Transverse colon (tissue), 4 donors: ENCODE data around the gene RALGDS. TPM values are rescaled to one million over a fixed set of nuclear protein-coding genes. Genes with fewer than 3 reads are reported as not detected.

Experiments used
- DNase-seq: peaks from one replicate; pipeline ENCODE4 v3.0.0-alpha.2; 2019
- H3K27ac ChIP-seq, 4 donors: fragments of 200-600 bp; sonication (generic); 2 replicates each; pipeline ENCODE4 v1.5.1; 2016 to 2018; ENCODE audit warnings: inconsistent platforms in 4 of 4
- H3K27me3 ChIP-seq: fragments of 200-600 bp; sonication (generic); 2 replicates; pipeline ENCODE4 v1.5.1; 2017; ENCODE audit warnings: inconsistent platforms
- H3K36me3 ChIP-seq, 4 donors: fragments of 200-600 bp; sonication (generic); 2 replicates each; pipeline ENCODE4 v1.5.1; 2017 to 2019; ENCODE audit warnings: inconsistent platforms in 4 of 4
- H3K4me1 ChIP-seq, 4 donors: fragments of 200-600 bp; sonication (generic); 2 replicates each; pipeline ENCODE4 v1.5.1; 2017 to 2020; ENCODE audit warnings: inconsistent platforms in 4 of 4
- H3K4me3 ChIP-seq, 4 donors: fragments of 200-600 bp; sonication (generic); 1 replicate in 1 of 4; 2 replicates in 3 of 4; pipeline versions ENCODE4 v1.5.1 to v1.6.1; 2017 to 2019; ENCODE audit warnings: inconsistent platforms in 4 of 4
- H3K9me3 ChIP-seq, 2 donors: fragments of 200-600 bp; sonication (generic); 2 replicates each; pipeline ENCODE4 v1.5.1; 2017 to 2019; ENCODE audit warnings: inconsistent platforms in 2 of 2
- EP300 ChIP-seq: sonication (generic); formaldehyde crosslinking; IDR thresholded peaks from one replicate; pipeline ENCODE4 v1.6.1; 2017; ENCODE audit warnings: antibody characterized with exemption, low read depth
- POLR2A ChIP-seq: fragments of 450-650 bp; IDR thresholded peaks from one replicate; pipeline ENCODE4 v1.6.1; 2016; ENCODE audit warnings: antibody characterized with exemption, mild to moderate bottlenecking, moderate library complexity
- POLR2AphosphoS5 ChIP-seq, 3 donors: sonication (generic); formaldehyde crosslinking; IDR thresholded peaks; one replicate each; pipeline ENCODE4 v1.6.1; 2016; ENCODE audit warnings: antibody characterized with exemption in 3 of 3
- WGBS, 2 donors: methylation state at CpG; one replicate each; pipeline ENCODE4 v1.1.5; 2018; ENCODE audit warnings: low coverage in 1 of 2; 5-methylcytosine and 5-hydroxymethylcytosine counted together
- in situ Hi-C, 4 donors: fragments of 200-750 bp; cut with MboI; loops; one replicate each; pipeline versions ENCODE4 v1.15.0 to v1.15.1; 2017; ENCODE audit warnings: low sequenced_read_pairs in 3 of 4, low pct_ligation_motif_present in 1 of 4, low pct_unique_long_range_greater_than_20kb in 1 of 4
- intact Hi-C: fragments of 100-400 bp; cut with DNase I; formaldehyde crosslinking; loops from one replicate; pipeline ENCODE4 v1.15.1; 2023; ENCODE audit warnings: low total_unique reads
- total RNA-seq, 4 donors: library from RNA; depleted of rRNA; stranded (reverse); fragments of >200 nt; gene quantifications; one replicate each; pipeline ENCODE4 v1.1.0, GENCODE V29; 2016
- TF ChIP-seq, protein P1 (sequence below), 5 experiments: fragments of 200-600 bp in 3 of 5; fragments of 450-650 bp in 2 of 5; sonication (generic) in 3 of 5; IDR thresholded peaks; 1 replicate in 2 of 5; 2 replicates in 3 of 5; pipeline ENCODE4 v1.5.1; 2016 to 2017; ENCODE audit warnings: antibody characterized with exemption in 5 of 5, inconsistent platforms in 3 of 5, mild to moderate bottlenecking in 2 of 5, moderate library complexity in 1 of 5

The RALGDS gene
- total RNA-seq, 4 donors from 2014 or later: 50.5 to 233 (median 58.2) TPM

DNA sequence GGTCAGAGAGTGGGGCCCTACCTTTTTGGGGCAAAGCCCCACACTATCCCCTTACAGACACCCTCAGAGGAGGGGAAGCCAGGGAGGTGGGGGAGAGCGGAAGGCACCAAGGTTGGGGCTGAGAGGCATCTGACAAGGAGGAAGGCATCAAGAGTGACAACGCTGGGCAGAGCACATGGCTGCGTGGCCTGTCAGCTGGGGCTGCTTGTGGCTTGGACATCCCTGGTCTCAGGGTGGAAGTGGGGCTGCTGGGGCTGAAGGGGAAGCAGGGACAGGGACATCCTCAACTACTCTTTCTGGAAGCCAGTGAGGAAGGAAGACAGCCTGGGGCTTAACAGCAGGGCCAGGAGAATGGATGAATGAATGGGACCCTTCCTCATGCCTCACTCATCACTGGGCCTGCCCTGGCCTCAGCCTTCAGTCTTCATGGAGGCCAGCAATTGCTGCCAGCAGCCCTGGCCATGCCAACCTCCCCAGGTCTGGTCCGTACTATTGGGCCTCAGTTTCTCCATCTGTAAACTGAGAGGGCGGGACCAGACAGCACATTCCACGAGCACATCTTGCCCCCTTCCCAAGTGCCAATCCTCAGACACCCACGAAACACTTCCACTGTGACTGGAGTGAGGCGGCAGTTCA, 993 bp upstream of the RALGDS start:
- no peak for DNase-seq
- Histone ChIP-seq H3K27ac (peak overlapping the region; percentile 85 to 94 (median 90)), H3K27me3 (no peaks in the 10 kb centered on the region), H3K4me1 (peaks cover 27 to 82% (median 40%) of the 10 kb centered on the region in 4 donors), H3K9me3 (no peaks in the 10 kb centered on the region), H3K4me3 (no peak overlapping the region), H3K36me3 (no peaks in the 10 kb centered on the region)
- in situ Hi-C loops (no loop called here), intact Hi-C loops (no loop called here)
- WGBS, 2 donors: 69 to 81% methylated on average over 3 to 8 of the region's 8 CpGs
- TF ChIP-seq POLR2AphosphoS5 (IDR thresholded peaks at IDR 0.05) (no peak), POLR2A (no peak), EP300 (no peak)
- TF ChIP-seq, protein P1, sequence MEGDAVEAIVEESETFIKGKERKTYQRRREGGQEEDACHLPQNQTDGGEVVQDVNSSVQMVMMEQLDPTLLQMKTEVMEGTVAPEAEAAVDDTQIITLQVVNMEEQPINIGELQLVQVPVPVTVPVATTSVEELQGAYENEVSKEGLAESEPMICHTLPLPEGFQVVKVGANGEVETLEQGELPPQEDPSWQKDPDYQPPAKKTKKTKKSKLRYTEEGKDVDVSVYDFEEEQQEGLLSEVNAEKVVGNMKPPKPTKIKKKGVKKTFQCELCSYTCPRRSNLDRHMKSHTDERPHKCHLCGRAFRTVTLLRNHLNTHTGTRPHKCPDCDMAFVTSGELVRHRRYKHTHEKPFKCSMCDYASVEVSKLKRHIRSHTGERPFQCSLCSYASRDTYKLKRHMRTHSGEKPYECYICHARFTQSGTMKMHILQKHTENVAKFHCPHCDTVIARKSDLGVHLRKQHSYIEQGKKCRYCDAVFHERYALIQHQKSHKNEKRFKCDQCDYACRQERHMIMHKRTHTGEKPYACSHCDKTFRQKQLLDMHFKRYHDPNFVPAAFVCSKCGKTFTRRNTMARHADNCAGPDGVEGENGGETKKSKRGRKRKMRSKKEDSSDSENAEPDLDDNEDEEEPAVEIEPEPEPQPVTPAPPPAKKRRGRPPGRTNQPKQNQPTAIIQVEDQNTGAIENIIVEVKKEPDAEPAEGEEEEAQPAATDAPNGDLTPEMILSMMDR (IDR thresholded peaks at IDR 0.05): no peak

- 1% methylated on average over 33 of the region's 66 CpGs; no CpG with 5 or more reads in 1 of the 2 donors for WGBS, 2 donors
- H3K4me1 ChIP-seq: peaks cover 27 to 82% (median 43%) of the 10 kb centered on the region in 4 donors
- TF ChIP-seq POLR2AphosphoS5 (IDR thresholded peaks at IDR 0.05): peak in 2 of 3 donors; percentile 1 to 13
- TF ChIP-seq POLR2A: peak; percentile 33
- TF ChIP-seq, protein P1 (IDR thresholded peaks at IDR 0.05): no peak
- no peak for TF ChIP-seq EP300
- no peaks in the 10 kb centered on the region for H3K36me3 ChIP-seq
- intact Hi-C loops: no loop called here
- DNase-seq: no peak
- peak overlapping the region; percentile 89 to 94 (median 93) for H3K27ac ChIP-seq
- peak overlapping the region; percentile 54 to 80 (median 68) for H3K4me3 ChIP-seq
- H3K27me3 ChIP-seq: no peaks in the 10 kb centered on the region
- in situ Hi-C loops: no loop called here
- no peaks in the 10 kb centered on the region for H3K9me3 ChIP-seq
Observed at GRCh38 chr9:133120501-133121197, 391 bp downstream of the RALGDS start.

DNA sequence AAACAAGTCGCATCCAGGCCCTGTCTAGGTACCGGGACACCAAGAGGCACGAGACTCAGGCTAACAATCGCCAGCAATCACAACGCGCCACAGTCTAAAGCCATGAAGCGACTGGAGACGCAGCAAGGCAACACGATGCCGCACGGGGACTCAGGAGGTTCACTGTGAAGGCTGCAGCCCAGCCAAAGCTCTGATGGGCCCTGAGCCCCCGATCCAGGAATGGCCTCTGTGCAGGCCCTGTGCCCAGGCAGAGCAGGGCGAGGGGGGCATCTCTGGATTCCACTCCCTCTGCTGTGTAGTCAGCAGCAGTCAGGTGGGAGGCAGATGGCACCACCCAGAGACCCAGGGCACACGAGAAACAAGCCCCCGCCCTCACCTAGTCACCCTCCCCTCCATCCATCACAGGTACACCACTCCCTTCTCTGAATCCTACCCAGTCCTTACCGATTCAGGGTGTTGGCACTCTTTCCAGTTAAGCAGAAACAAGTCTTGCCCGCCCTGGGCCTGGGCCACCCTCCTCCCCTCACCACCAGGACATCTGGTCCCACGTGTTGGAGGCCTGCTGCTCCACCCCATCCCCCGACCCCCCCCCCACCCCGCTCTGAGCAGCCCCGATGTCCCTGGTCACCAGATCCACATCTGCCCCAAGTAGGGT, 1.1 kb downstream of the RALGDS start:
- TF ChIP-seq POLR2AphosphoS5 (IDR thresholded peaks at IDR 0.05) (no peak), EP300 (no peak), POLR2A (no peak)
- TF ChIP-seq, protein P1 (IDR thresholded peaks at IDR 0.05): no peak
- 52% methylated on average over 21 of the region's 21 CpGs; no CpG with 5 or more reads in 1 of the 2 donors for WGBS, 2 donors
- H3K9me3 ChIP-seq: no peaks in the 10 kb centered on the region
- no peaks in the 10 kb centered on the region for H3K36me3 ChIP-seq
- intact Hi-C loops (no loop called here), in situ Hi-C loops (no loop called here)
- no peak for DNase-seq
- H3K27me3 ChIP-seq: no peaks in the 10 kb centered on the region
- H3K4me3 ChIP-seq: peak overlapping the region; percentile 54 to 80 (median 68)
- peak overlapping the region; percentile 89 to 94 (median 93) for H3K27ac ChIP-seq
- H3K4me1 ChIP-seq: peaks cover 25 to 82% (median 49%) of the 10 kb centered on the region in 4 donors
